GM06990 (cell line): ENCODE data around the gene UBE3B.

Source experiments
- DNase-seq: peaks from one replicate; pipeline ENCODE4 v3.0.0-alpha.2; 2011; ENCODE audit not compliant: insufficient read length; ENCODE audit errors: extremely low read depth
- H3K27me3 ChIP-seq: replicated peaks from 2 replicates; pipeline ENCODE4 v1.6.0; 2011; ENCODE audit warnings: low read length; ENCODE audit not compliant: control insufficient read depth, insufficient read depth
- H3K36me3 ChIP-seq: 2 replicates; pipeline ENCODE4 v1.5.1; 2011; ENCODE audit warnings: low read length; ENCODE audit not compliant: control insufficient read depth, insufficient read depth
- H3K4me3 ChIP-seq: replicated peaks from 2 replicates; pipeline ENCODE4 v1.5.1; 2011; ENCODE audit warnings: low read depth, mild to moderate bottlenecking, control low read depth, low read length
- TF ChIP-seq, protein P1 (sequence below): IDR thresholded peaks from 2 replicates; pipeline ENCODE4 v1.5.1; 2011; ENCODE audit warnings: low read length, control low read depth, mild to moderate bottlenecking, inconsistent platforms; ENCODE audit not compliant: insufficient read depth, poor library complexity, severe bottlenecking

The UBE3B gene

DNA sequence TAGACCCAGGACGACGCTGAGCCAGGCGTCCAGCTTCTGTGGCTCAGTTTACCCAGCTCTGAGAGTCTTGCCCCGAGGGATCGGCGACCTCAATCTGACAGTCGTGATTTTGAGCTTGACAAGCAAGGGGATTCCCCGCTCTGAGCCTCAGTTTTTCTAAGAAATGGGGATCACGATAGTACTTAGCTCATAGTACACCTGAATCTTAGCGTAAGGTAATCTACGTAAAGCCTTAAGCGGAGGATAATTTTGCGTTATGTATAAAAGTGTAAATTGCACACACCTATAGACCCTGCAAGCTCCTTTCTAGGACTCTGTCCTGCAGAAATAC, 96.4 kb downstream of the UBE3B start:
- TF ChIP-seq, protein P1, sequence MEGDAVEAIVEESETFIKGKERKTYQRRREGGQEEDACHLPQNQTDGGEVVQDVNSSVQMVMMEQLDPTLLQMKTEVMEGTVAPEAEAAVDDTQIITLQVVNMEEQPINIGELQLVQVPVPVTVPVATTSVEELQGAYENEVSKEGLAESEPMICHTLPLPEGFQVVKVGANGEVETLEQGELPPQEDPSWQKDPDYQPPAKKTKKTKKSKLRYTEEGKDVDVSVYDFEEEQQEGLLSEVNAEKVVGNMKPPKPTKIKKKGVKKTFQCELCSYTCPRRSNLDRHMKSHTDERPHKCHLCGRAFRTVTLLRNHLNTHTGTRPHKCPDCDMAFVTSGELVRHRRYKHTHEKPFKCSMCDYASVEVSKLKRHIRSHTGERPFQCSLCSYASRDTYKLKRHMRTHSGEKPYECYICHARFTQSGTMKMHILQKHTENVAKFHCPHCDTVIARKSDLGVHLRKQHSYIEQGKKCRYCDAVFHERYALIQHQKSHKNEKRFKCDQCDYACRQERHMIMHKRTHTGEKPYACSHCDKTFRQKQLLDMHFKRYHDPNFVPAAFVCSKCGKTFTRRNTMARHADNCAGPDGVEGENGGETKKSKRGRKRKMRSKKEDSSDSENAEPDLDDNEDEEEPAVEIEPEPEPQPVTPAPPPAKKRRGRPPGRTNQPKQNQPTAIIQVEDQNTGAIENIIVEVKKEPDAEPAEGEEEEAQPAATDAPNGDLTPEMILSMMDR = no peak

DNA sequence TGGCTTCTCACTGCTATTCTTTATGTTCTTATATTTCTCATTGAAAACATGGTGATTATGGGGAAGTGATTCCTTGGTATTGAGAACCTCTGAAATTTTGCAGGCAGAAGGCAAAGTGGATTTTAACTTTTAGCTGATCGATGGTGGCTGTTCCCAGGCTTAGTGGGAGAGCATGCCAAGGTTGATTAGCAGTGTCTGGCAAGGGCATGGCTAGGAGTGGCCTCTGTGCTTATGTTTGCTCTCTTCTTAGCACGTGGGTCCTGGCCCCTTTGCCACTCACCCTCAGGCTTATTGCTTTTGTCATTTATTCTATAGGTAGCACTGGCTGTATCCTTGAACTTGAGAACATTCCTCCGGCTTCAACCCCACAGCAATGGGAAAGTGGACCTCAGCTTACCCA, 98.2 kb downstream of the UBE3B start:
- Histone ChIP-seq H3K27me3 (no peaks in the 10 kb centered on the region), H3K4me3 (no peak overlapping the region), H3K36me3 (peaks cover 28% of the 10 kb centered on the region)
- DNase-seq = no peak
- TF ChIP-seq, protein P1 = no peak

More for the DNA sequence above, 96.4 kb downstream of the UBE3B start:
- DNase-seq = no peak
- Histone ChIP-seq H3K36me3 (peaks cover 20% of the 10 kb centered on the region), H3K27me3 (no peaks in the 10 kb centered on the region), H3K4me3 (peak overlapping the region; percentile 89)

DNA sequence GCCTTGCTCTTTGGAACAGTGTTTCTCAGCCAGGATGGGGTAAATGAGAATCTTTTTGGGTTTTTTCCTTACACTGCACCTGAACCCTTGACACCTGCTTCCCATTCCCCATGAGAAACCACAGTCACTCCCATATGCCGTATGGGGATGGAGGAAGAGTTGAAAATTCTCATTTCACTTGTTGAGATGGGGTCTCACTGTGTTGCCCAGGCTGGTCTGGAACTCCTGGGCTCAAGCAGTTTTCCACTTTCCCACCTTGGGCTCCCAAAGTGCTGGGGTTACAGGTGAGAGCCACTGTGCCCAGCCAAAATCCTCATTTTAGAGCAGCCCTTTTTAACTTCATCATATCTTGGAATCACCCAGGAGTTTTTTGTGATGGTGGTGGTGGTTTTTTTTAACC, 99.9 kb downstream of the UBE3B start:
- Histone ChIP-seq H3K36me3 (peaks cover 37% of the 10 kb centered on the region), H3K27me3 (no peaks in the 10 kb centered on the region), H3K4me3 (no peak overlapping the region)
- TF ChIP-seq, protein P1 = no peak
- no peak for DNase-seq

DNA sequence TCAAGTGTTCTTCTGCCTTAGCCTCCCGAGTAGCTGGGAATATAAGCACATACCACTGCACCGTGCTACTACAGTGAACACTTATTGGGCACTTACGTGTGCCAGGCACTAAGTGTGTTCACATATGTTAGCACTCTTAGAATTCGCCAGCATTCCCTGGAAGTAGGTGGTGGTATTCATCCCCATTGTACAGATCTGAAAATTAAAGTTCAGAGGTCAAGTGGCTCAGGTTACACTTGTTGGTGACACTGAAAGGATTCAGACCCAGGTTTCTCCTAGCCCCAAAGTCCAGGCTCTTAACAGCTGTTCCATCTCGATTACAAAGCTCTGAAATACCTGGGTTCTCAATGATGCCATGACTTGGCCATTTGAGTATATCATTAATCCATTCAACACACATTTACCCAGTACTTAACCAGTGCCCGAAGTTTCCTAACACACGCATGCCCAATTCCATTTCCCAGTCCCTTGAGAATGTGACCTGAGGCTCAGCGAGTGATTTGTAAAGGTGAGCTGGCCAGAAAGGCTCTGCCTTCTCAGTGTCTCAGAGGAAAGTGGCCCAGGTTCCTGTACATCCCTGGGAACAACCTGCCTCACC, 101.0 kb downstream of the UBE3B start:
- Histone ChIP-seq H3K4me3 (no peak overlapping the region), H3K27me3 (no peaks in the 10 kb centered on the region), H3K36me3 (peaks cover 40% of the 10 kb centered on the region)
- DNase-seq = no peak
- TF ChIP-seq, protein P1 = no peak

DNA sequence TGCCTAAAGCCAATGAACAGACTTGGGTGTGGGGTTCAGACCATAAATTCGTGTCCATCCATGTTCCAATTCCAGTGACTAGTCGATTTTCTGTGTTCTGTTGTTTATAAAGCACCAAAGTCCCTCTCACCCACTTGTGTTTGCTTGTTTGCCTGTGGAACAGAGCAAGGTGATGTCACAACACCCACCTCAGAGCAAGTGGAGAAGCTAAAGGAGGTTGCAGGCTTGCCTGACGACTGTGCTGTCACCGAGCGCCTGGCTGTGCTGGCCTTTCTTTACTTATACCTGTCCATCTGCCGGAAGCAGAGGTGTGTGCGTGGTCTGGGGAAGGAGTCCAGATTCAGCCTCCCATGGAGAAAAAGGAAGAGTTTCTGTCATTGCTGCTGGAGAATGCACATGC, 102.2 kb downstream of the UBE3B start:
- no peak overlapping the region for H3K4me3 ChIP-seq
- TF ChIP-seq, protein P1 = no peak
- no peak for DNase-seq
- peaks cover 42% of the 10 kb centered on the region for H3K36me3 ChIP-seq
- H3K27me3 ChIP-seq = no peaks in the 10 kb centered on the region

DNA sequence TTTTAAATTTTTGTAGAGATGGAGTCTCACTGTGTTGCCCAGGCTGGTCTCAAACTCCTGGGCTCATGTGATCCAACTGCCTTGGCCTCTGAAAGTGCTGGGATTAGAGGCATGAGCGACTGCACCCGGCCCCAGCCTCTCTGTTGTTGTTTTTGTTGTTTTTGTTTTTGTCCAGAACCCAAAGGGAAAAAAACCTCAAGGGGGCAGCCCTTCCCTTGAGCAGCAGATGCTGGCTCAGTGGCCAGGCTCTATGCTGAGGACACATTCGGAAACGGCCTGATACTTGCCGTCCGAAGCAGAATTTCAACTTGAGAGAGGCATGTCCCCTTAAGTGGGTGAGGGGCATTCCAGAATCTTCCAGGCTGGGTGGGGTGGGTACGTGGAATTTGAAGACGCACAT, 102.8 kb downstream of the UBE3B start:
- Histone ChIP-seq H3K27me3 (no peaks in the 10 kb centered on the region), H3K36me3 (peaks cover 44% of the 10 kb centered on the region), H3K4me3 (no peak overlapping the region)
- no peak for DNase-seq
- TF ChIP-seq, protein P1 = no peak
